SK-N-SH (cell line): ENCODE results near the gene GSTA4.

Experiments
- RCOR1 ChIP-seq: fragments of 150-350 bp; IDR thresholded peaks from 2 replicates; pipeline ENCODE4 v1.6.1; 2017; ENCODE audit warnings: antibody characterized with exemption, low read length
- RXRA ChIP-seq: IDR thresholded peaks from 2 replicates; pipeline ENCODE4 v1.4.0; 2012; ENCODE audit warnings: low read depth, mild to moderate bottlenecking, borderline replicate concordance
- SMC3 ChIP-seq: IDR thresholded peaks from 2 replicates; pipeline ENCODE4 v1.6.1; 2012; ENCODE audit warnings: low read depth, low read length, improper control_type of control experiment
- TF ChIP-seq, protein P1 (sequence below): fragments of 200-600 bp; sonication (generic); IDR thresholded peaks from 2 replicates; pipeline ENCODE4 v1.6.1; 2017; ENCODE audit warnings: antibody characterized with exemption, mild to moderate bottlenecking, moderate library complexity

DNA sequence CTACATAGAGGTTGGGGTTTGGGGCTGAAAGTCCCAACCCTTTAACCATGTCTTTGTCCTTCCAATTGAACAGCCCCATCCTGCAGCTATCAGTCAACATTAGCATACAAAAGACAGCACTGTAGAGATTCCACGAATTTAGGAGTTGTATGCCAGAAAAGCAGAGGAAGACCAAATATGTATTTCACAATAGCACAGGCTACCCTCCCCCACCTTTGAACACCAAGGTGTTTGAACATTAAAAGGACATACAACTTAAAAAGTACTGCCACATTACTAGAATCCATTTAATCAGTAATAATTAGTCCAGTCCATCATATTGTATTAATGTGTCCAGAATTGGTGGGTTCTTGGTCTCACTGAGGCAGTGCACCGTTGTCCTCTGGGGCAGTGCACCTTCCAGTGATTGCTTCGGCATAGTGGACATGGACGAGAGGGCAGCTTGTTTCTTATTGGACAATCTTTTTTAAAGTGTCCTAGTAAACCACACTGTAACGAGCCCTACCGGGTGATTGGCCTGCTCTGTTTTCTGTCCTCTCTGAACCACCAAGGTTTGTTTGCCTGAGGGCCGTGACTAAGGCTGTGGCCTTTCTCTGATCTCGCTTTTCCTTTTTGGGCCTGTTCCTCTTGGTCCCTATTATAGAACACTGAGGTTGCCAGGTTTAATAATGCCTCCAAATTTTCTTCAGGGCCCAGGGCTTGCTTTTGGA lies 36.4 kb downstream of the GSTA4 start:
- TF ChIP-seq, protein P1, sequence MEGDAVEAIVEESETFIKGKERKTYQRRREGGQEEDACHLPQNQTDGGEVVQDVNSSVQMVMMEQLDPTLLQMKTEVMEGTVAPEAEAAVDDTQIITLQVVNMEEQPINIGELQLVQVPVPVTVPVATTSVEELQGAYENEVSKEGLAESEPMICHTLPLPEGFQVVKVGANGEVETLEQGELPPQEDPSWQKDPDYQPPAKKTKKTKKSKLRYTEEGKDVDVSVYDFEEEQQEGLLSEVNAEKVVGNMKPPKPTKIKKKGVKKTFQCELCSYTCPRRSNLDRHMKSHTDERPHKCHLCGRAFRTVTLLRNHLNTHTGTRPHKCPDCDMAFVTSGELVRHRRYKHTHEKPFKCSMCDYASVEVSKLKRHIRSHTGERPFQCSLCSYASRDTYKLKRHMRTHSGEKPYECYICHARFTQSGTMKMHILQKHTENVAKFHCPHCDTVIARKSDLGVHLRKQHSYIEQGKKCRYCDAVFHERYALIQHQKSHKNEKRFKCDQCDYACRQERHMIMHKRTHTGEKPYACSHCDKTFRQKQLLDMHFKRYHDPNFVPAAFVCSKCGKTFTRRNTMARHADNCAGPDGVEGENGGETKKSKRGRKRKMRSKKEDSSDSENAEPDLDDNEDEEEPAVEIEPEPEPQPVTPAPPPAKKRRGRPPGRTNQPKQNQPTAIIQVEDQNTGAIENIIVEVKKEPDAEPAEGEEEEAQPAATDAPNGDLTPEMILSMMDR, result no peak
- TF ChIP-seq RXRA (no peak), RCOR1 (no peak), SMC3 (no peak)
